Rectal smooth muscle tissue (tissue), 1 donor: Measurements from ENCODE around the gene ALX3.
"Not testable (repeated sequence)": the region's sequence is repeated elsewhere in the genome, so short reads cannot be mapped to it uniquely, and the experiment has no call there.

Experiments used
- H3K27ac ChIP-seq: one replicate; pipeline ENCODE4 v1.7.0; 2013; ENCODE audit warnings: low read depth, low read length, inconsistent platforms
- H3K27me3 ChIP-seq: one replicate; pipeline ENCODE4 v1.7.0; 2013; ENCODE audit warnings: low read length; ENCODE audit not compliant: control insufficient read depth, insufficient read depth
- H3K36me3 ChIP-seq: one replicate; pipeline ENCODE4 v1.7.0; 2013; ENCODE audit warnings: low read length; ENCODE audit not compliant: control insufficient read depth, insufficient read depth
- H3K4me1 ChIP-seq: one replicate; pipeline ENCODE4 v1.7.0; 2013; ENCODE audit warnings: low read length; ENCODE audit not compliant: control insufficient read depth, insufficient read depth
- H3K4me3 ChIP-seq: one replicate; pipeline ENCODE4 v1.7.0; 2013; ENCODE audit warnings: low read length
- H3K9ac ChIP-seq: one replicate; pipeline ENCODE4 v1.7.0; 2013; ENCODE audit warnings: low read length

The ALX3 gene

DNA sequence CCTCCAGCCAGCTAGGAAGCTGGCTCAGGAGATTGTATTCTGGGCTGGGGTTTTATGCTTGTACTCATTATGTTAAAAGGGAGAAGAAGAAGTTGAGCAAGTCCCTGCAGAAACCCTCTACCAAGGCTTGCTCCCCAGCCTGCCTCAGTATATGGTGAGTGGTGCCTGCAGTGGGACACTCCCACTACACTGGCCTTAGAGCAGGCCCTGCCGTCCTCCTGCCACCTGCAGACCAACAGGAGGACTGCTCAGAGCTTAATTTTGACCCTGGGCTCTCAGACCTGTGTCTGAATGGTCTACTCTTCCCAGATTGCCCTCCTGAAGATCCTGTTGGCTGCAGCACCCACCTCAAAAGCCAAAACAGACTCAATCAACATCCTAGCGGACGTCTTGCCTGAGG is 23.0 kb downstream of the ALX3 start:
- Histone ChIP-seq H3K4me3 (no peak overlapping the region), H3K4me1 (no peaks in the 10 kb centered on the region), H3K27ac (no peak overlapping the region), H3K36me3 (peaks cover 59% of the 10 kb centered on the region), H3K9ac (no peak overlapping the region), H3K27me3 (no peaks in the 10 kb centered on the region)

DNA sequence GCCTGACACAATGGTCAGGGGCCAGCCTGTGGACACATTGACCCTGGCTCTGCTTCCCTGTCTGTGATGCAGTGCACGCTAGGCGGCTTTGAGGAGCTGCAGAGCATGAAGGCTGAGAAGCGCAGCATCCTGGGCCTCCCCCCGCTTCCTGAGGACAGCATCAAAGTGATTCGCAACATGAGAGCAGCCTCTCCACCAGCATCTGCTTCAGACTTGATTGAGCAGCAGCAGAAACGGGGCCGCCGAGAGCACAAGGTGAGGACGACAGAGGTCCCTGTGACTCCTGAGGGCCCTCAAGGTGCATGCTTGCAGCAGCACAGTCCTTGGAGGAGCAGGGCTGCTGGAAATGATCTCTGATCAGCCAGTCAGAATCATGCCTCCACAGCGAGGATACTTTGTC is 27.5 kb downstream of the ALX3 start:
- Histone ChIP-seq H3K9ac (no peak overlapping the region), H3K27me3 (no peaks in the 10 kb centered on the region), H3K27ac (no peak overlapping the region), H3K4me3 (no peak overlapping the region), H3K36me3 (peaks cover 68% of the 10 kb centered on the region), H3K4me1 (no peaks in the 10 kb centered on the region)

DNA sequence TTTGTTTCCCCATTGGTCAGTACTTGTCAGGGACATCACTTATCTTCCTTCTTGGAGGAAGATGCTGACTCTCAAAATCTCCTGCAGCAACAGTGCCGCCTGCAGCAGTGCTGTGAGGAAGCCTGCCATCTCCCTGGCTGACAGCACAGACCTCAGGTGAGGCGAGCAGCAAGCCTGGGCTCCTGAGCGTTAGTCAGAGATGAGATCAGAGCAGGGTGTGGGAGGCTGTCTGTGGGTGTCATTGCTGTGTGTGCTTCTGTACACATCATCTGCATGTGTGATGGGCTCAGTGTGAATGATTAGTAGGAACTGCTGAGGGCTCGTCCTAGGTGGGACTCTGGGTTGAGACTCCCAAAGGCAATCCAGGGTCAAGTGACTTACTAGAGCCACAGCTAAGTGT is 29.9 kb downstream of the ALX3 start:
- H3K36me3 ChIP-seq = peaks cover 62% of the 10 kb centered on the region

DNA sequence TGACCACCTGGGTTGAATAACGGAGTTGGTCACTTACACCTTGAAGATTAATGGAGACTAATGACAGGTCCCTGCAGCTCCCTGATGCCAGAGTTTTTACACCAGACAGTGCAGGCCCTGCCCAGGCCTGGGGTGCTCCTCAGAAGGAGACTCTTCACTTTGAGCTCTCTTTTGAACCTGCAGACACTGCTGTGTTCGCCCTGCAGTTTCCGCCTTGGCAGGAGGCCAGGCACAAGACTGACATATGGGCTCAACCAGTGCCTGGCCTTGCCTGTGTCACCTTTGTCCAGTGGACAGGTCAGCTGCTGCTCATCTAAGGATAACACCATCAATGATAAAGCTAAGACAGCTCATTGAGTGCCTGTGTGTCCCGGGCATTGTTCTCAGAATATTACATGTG is 30.8 kb downstream of the ALX3 start:
- Histone ChIP-seq H3K4me1 (peaks cover 6% of the 10 kb centered on the region), H3K36me3 (peaks cover 58% of the 10 kb centered on the region), H3K27me3 (no peaks in the 10 kb centered on the region), H3K9ac (no peak overlapping the region), H3K27ac (no peak overlapping the region), H3K4me3 (no peak overlapping the region)

More for the DNA sequence above, 29.9 kb downstream of the ALX3 start:
- Histone ChIP-seq H3K27me3 (no peaks in the 10 kb centered on the region), H3K9ac (no peak overlapping the region), H3K4me1 (peaks cover 3% of the 10 kb centered on the region), H3K4me3 (no peak overlapping the region), H3K27ac (no peak overlapping the region)

- no peak overlapping the region for H3K4me3 ChIP-seq
These were observed 32.2 kb downstream of the ALX3 start for GRCh38 chr1:110038271-110038670.

DNA sequence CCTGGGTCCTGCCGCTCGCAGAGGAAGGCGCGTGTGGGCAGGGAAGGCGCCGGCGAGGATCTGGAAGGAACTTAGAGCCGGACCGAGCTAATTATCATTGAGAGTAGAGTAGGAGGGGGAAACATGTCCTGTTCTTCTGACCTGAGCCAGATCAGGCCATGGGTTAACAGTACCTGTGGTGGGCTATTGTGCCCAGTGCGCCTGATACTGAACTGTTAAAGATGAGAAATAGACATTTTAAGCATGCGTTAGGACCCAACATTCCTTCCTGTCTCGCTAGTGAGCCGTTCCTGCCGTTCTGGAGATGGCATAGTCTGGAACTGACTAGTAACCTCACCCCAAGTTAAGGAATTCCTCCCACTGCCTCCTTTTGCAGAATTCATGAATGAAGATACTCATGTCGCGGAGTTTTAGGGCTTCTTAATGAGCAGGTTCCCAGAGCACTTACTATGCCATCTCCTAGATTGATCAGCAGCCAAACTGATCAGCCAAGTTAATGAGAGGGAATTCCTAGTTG is 35.2 kb downstream of the ALX3 start:
- Histone ChIP-seq H3K4me3 (peak overlapping the region; percentile 81), H3K36me3 (peaks cover 19% of the 10 kb centered on the region), H3K27me3 (no peaks in the 10 kb centered on the region), H3K27ac (peak overlapping the region; percentile 91), H3K9ac (peak overlapping the region; percentile 75), H3K4me1 (peaks cover 6% of the 10 kb centered on the region)

More at GRCh38 chr1:110038271-110038670, 32.2 kb downstream of the ALX3 start:
- Histone ChIP-seq H3K9ac (no peak overlapping the region), H3K27ac (no peak overlapping the region), H3K36me3 (peaks cover 47% of the 10 kb centered on the region), H3K27me3 (no peaks in the 10 kb centered on the region), H3K4me1 (peaks cover 6% of the 10 kb centered on the region)

- peaks cover 17% of the 10 kb centered on the region for H3K36me3 ChIP-seq
- H3K9ac ChIP-seq = peak within 1 kb of the TSS; percentile 75
- peaks cover 6% of the 10 kb centered on the region for H3K4me1 ChIP-seq
- H3K27ac ChIP-seq = peak within 1 kb of the TSS; percentile 91
- H3K27me3 ChIP-seq = no peaks in the 10 kb centered on the region
- peak within 1 kb of the TSS; percentile 81 for H3K4me3 ChIP-seq
These were observed 35.8 kb downstream of the ALX3 start, which contains the start of gene STRIP1 for GRCh38 chr1:110034451-110035235. Gene STRIP1, plus strand, starts transcription at chr1:110034624. Its CDS starts 14 bp downstream, at chr1:110034638.

DNA sequence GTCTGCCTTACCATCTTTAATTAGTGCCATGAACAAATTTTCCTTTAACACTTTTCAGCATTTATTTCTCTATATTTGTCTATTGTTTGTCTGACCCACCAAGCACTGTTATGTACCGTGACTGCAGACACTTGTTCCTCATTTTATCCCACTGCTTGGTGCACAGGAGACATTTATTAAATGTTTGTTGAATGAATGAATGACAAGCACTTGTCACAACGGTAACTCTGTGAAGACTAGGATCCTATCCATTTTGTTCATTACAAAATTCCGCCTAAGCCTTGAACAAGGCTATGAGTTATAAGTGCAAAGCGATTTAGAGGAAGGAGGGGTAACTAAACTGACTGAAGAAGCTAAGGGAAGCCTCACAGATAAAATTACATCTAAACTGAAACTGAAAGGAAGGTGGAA is 36.4 kb downstream of the ALX3 start:
- H3K4me1 ChIP-seq = peaks cover 6% of the 10 kb centered on the region

DNA sequence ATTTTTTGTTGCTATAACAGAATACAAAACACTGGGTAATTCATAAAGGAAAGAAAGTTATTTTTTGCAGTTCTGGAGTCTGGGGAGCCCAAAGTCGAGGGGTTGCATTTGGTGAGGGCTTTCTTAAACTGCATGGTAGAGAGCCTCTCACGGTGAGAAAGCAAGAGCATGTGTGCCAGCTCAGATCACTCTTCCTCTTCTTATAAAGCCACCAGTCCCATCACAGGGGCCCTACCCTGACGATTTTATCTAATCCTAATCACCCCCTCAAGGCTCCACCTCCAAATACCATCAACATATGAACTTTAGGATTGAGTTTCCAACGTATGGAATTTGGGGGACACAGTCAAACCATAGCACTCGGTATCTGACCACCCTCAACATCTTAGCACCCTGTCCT is 37.1 kb downstream of the ALX3 start:
- Histone ChIP-seq H3K9ac (no peak overlapping the region), H3K4me3 (peak overlapping the region; percentile 44), H3K4me1 (peaks cover 6% of the 10 kb centered on the region)

More for the DNA sequence above, 36.4 kb downstream of the ALX3 start:
- Histone ChIP-seq H3K4me3 (peak overlapping the region; percentile 44), H3K27me3 (no peaks in the 10 kb centered on the region), H3K27ac (peak overlapping the region; percentile 68), H3K36me3 (peaks cover 13% of the 10 kb centered on the region), H3K9ac (no peak overlapping the region)

DNA sequence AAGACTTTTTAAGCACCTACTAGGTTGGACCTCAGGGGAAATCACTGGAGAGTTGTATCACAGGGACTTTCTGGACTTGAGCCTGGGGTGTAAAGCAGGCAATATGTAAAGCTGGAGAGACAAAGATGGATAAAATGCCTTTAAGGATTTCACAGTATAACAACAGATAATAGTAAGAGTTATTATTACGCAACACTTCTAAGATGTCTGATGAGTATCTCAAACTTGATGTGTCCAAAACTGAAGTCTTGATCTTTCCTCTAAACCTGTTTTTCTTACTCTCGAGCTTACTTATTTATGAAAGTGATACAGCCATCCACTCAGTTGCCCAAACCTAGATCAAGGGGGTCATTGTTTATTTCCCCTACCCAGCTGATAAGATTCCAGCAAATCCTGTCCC is 38.1 kb downstream of the ALX3 start:
- H3K27me3 ChIP-seq = no peaks in the 10 kb centered on the region
- no peak overlapping the region for H3K9ac ChIP-seq
- no peak overlapping the region for H3K27ac ChIP-seq
- no peaks in the 10 kb centered on the region for H3K36me3 ChIP-seq
- H3K4me1 ChIP-seq = peaks cover 6% of the 10 kb centered on the region
- H3K4me3 ChIP-seq = no peak overlapping the region

More for the DNA sequence above, 37.1 kb downstream of the ALX3 start:
- no peaks in the 10 kb centered on the region for H3K27me3 ChIP-seq
- H3K27ac ChIP-seq = no peak overlapping the region
- H3K36me3 ChIP-seq = peaks cover 8% of the 10 kb centered on the region

DNA sequence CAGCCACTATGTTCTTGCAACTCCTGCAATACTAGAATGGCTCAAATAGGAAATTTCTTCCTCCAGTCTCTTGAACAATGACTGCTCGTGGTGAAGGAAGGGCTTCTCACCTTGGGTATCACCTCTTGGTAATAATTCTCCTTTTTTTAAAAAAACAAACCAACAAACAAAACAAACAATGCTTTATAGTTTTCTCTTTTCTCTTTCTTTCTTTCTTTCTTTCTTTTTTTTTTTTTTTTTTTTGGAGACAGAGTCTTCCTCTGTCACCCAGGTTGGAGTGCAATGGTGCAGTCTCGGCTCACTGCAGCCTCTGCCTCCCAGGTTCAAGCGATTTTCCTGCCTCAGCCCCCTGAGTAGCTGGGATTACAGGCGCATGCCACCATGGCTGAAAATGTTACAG is 39.8 kb downstream of the ALX3 start:
- H3K36me3 ChIP-seq, H3K4me1 ChIP-seq, H3K27me3 ChIP-seq, H3K4me3 ChIP-seq, H3K27ac ChIP-seq, H3K9ac ChIP-seq: not testable (repeated sequence)

GRCh38 chr1:110024613-110025012 is 45.9 kb downstream of the ALX3 start:
- Histone ChIP-seq H3K4me3 (no peak overlapping the region), H3K4me1 (no peaks in the 10 kb centered on the region), H3K36me3 (peaks cover 20% of the 10 kb centered on the region), H3K27me3 (no peaks in the 10 kb centered on the region), H3K9ac (no peak overlapping the region), H3K27ac (no peak overlapping the region)

GRCh38 chr1:110021285-110021684 is 49.2 kb downstream of the ALX3 start:
- Histone ChIP-seq H3K27me3 (no peaks in the 10 kb centered on the region), H3K4me1 (no peaks in the 10 kb centered on the region), H3K27ac (no peak overlapping the region), H3K9ac (no peak overlapping the region), H3K36me3 (peaks cover 47% of the 10 kb centered on the region), H3K4me3 (no peak overlapping the region)
